ENCODE results near the gene RRAGD.

- TF ChIP-seq CTCF (IDR thresholded peaks at IDR 0.05) (no peak), POLR2A (IDR thresholded peaks at IDR 0.05; ENCODE audit: low read depth) (no peak), POLR2AphosphoS5 (IDR thresholded peaks at IDR 0.05) (no peak), EP300 (IDR thresholded peaks at IDR 0.05) (no peak)
Measured at GRCh38 chr6:89324304-89324703, 87.8 kb downstream of the RRAGD start.

Measured in esophagus muscularis mucosa (tissue), 4 donors.